CD4-positive, alpha-beta T cell treated with Interferon gamma for 1 hour (primary cell): ENCODE data around the gene LHFPL3.
"Not testable (repeated sequence)": the region's sequence is repeated elsewhere in the genome, so short reads cannot be mapped to it uniquely, and the experiment has no call there.

Experiments
- DNase-seq: peaks from one replicate; pipeline ENCODE4 v3.0.0-alpha.2; 2020

LHFPL3 gene

DNA sequence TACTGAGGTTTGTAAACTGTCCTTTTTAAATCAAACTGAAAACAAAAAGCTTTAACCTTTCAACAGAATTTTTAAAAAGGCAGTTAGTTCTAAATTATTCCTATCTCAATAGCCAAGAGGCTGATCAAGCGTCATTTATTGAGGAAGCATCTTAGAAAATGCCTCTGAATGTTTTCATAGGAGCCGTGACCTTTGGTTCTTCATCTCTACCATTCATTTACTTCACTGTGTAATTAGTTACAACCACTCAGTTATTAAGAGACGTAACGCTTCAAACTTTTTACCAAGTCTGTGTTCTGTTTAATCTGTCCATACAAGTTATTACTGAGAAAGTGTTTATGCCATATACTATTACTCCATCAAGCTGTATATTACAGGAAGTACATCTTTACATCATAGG is 578.2 kb downstream of the LHFPL3 start:
- no peak for DNase-seq

DNA sequence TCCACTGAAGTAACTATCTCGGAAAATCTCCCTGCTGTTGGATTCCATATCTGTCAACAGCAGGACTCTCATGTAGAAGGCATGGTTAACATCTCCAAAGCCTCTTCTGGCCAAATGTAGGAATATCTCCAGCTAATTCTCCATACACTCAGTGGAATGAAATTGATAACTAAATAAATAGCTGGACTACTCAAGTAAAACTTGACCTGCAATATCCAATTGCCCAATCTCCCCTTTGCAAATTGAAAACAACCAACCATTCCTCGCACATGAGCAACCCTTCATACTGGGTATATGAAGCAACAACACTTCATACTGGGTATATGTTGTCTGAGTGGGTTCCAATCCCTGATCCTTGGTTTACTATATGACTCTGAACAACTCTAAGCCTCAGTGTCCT is 580.2 kb downstream of the LHFPL3 start:
- no peak for DNase-seq

DNA sequence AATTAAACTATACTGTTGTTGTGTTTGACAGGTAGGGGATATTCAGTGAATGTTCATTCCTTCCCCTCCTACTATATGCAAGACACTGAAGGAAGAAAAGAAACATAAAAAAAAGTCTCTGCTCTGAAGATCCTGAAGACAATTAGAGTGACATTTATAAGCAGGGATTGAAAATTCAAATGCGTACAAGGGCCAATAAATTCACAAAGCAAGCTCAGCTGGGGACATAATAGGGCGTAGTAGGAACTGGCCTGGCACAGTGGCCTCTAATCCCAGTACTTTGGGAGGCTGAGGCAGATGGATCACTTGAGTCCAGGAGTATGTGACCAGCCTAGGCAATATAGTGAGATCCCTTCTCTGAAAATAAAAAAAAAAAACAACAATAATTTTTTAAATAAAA is 580.7 kb downstream of the LHFPL3 start:
- no peak for DNase-seq

DNA sequence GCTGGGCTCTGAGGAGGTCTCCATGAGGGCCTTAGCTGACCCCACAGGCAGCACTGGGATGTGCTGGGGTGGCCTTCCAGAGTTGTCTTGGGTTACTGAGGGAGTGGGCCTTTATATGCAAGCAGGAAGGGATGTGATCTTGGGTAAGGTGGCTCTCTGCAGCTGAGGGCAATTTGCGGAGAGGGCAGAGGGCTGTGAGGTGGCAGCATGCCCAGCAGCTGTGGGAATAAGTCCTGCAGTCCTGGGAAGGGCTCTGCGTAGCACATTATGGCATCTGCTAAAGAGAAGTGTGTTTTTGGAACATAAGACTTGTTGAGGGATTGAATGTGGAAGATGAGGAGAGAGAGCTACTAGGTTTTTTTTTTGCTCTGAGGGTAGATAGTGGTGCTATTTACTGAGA is 586.0 kb downstream of the LHFPL3 start:
- no peak for DNase-seq

DNA sequence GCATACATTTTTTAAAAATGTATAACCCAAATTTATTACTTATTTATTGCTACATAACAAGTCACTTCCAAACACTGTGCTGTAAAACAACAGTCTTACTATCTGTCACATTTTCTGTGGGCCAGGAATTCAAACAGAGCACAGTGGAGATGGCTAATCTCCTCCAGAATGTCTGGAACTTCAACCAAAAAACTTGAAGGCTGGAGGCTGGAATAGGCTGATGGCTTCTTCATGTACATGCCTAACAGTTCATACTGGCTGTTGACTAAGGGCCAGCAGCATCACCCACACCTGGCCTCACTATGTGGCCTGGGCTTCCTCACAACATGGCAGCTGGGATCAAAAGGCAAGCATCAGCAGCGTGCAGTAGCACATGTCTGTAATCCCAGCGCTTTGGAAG is 593.2 kb downstream of the LHFPL3 start:
- DNase-seq: no peak

DNA sequence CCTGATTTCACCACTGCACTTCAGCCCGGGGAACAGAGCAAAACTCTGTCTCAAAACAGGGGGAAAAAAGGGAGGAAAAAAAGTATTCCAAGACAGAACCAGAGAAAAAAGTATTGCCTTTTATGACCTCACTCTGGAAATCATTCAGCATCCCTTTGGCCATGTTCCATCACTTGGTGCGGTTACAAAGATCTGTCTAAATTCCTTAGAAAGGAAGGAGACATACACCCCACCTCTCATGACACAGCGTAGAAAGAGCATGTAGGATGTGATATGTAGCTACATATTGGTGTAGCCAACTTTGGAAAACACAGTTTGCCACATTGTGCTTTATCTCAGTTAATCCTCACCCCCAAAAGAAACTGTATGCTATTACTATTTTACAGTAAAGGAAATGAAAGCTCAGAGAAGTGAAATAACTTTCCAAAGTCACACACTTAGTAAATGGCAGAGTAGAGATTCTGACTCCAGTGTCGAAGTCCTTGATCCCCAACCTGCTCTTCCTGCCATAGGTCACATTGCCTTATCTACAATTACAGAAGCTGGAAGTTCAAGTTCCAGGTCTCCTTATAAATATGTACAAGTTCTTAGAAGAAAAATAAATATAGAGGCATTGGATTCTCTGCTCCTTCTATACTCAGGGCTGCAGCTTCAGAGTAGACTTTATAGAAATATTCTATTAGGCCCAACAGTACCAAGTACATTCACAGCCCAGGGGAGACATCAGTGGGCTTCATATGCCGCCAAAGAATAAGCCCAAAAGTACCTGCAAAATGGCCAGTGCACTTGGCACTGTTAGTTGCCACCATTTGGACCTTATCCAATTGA is 594.0 kb downstream of the LHFPL3 start:
- DNase-seq: no peak

DNA sequence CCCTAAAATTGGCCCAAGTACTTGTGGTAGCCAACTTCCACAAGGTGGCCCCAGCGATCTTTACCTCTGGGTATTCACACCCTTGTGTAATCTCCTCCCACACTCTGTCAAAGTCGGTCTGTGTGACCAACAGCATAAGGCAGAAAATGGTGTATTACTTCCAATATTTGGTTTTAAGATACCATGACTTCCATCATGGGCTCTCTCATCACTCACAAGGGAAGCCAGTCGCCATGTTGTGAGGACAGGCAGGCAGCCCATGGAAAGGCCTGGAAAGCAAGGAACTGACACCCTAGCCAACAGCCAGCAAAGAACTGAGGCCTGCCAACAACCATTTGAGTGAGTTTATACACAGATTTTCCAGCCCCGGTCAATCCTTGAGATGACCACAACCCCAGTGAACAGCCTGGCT is 594.6 kb downstream of the LHFPL3 start:
- DNase-seq: peak; percentile 79

DNA sequence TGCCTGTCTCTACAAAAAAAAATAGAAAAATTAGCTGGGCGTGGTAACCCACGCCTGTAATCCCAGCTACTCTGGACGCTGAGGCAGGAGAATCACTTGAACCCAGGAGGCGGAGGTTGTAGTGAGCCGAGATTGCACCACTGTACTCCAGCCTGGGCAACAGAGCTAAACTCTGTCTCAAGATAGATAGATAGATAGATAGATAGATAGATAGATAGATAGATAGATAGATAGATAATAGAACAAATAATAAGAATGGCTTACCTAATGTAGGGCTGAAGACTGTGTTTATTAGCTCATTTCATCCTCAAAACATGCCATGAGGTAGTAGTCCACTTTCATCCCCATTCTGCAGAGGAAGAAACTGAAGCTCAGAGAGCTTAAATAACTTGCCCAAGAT is 597.8 kb downstream of the LHFPL3 start:
- not testable (repeated sequence) for DNase-seq

DNA sequence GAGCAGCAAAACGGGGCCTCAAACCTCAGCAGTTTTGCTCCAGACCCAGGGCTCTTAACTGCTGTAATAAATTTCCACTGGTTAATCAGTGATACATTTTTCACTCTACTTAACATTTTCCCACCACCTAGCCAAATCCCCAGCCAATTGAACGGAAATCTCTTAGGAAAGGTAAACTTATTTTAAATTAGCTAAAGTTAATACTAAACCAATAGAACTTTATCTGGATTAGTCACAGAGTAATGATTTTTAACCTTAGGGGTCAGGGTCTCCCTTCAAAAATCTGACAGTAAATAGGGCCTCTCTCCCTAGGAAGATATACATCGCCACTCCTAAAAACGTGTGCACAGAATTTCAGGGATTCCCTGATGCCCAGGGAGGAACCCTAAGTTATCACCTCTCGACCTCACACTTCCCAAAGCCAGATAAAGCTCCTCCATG is 598.2 kb downstream of the LHFPL3 start:
- DNase-seq: no peak

DNA sequence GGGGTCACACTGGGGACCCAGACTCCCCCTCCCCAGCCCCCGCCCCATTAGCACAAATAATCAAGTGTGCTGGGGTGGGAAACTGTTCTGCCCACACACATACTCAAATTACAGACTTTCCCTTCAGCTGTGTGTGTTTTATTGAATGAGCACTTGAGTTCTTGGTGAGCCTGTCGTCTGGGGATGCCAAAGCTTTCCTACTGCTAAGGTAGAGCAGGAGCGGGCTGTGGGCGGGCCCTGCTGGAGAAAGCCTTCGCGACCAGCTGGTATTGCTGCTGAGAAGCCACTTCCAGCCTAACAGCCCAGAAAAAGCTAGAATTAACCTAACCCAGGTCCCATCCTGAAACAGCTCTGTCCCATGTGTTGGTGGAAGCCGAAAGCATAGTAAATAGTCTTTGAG is 598.7 kb downstream of the LHFPL3 start:
- no peak for DNase-seq

DNA sequence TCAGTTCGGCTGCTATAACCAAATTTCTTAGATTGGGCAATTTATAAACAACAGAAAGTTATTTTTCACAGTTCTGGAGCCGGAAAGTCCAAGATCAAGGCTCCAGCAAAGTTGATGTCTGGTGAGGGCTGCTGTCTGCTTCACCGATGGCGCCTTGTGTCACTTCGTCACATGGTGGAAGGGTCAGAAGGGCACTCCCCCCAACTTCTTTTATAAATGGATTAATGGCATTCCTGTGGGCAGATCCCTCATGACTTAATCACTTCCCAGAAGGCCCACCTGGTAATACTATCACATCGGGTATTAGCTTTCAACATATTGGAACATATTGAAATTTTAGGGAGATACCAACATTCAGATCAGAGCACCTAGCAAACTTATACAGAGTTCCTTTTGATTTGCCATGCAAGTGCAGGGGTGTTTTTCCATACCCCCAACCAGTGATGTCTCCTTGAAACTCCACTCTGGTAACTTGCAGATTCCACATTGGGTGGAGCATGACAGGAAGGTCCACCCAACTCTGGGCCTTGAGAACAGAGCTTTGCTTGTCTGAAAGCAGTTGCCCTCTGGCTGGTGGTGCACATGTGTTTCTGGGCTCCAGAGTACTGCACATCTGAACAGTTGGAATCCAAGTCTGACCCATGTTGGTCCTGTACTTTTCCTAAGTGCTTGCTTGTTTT is 600.5 kb downstream of the LHFPL3 start:
- DNase-seq: no peak

DNA sequence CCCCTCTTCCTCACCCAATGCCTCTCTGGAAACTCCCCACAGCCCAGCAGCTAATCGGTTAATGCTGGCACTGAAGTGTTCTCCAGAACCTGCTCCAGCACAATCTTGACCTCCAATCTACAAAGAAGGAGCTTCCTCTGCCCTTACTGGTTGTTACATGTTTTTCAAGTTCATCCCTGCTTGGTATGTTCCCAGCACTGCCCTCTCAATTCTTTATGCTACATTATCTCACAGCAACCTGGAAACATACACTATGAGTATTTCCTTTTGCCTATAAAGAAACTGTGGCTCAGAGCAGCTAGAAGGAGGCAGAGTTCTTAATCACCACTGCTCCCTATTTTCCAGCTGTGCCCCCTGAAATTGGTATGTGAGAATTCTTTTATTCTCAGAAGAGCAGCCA is 601.5 kb downstream of the LHFPL3 start:
- DNase-seq: no peak

DNA sequence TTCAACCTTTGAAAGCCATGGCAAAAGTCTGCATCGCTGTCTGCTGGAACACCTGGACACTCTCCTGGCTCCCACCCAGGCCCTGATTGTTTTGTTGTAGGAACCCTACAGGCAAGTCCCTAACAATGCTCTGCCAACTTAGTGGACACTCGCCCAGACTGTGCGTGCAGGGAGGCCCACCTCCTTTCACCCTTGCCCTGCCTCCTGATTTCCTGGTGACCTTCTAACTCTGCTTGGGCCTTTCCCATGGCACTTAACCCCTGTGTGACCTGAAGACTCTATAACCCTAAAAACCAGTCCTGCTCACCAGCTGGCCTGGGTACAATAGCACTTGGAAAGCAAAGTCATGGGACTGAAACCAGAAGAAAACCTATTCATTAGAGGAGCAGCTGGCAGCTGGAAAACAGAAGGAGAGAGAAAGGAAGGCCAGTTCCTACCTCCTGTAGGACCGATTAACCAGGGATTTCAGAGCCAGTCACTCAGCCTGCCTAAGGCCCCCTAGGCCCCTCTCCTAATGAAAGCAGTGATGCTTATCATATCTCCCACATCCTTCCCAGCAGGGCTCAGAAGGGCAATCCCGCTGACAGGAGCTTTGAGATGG is 602.9 kb downstream of the LHFPL3 start:
- DNase-seq: no peak

DNA sequence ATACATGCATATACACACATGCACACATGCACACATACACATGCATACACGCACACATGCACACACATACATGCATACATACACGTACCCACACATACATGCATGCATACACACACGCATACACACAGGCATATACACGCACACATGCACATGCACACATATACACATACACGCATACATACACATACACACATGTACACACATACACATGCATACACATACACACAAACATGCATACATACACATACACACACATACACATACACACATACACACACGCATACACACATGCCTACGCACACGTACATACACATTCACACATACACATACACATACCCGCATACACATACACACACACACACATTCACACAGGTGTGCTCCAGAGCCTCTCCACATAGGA is 604.6 kb downstream of the LHFPL3 start:
- DNase-seq: no peak

DNA sequence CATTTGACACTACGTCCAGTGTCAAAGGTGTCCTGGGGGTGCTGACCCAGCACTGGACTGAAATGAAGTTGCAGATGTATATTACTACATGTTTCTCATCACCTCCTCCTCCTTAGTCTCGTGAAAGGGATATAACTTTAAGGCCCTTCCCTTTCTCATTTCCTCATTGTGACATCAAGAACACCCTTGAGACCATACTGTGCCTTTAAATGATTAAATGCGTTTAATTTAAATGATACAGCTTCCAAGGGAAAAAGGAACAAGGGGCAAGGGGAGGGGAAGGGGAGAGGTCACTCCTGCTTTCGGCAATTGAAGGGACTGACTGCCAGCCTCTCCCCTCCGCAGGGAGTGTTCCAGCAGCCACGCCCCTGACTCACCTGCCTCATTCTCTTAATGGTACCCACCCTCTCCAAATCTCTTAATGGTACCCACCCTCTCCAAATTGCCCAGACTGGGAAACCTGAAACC is 605.2 kb downstream of the LHFPL3 start:
- DNase-seq: no peak

DNA sequence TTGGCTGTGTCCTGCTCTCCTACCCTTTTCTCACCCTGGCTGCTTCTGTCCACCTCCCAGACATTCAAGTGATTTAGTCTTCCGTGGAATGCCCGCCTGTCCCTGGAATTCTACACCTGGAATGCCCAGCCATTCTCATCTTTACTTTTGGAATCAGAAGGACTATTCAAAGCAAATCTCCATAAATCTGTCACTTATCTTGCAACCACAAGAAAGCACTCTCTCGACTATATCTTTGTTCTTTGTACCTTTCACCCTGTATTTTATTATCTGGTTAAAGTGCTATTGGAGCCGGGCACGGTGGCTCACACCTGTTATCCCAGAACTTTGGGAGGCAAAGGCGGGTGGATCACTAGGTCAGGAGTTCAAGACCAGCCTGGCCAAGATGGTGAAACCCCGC is 606.3 kb downstream of the LHFPL3 start:
- no peak for DNase-seq

DNA sequence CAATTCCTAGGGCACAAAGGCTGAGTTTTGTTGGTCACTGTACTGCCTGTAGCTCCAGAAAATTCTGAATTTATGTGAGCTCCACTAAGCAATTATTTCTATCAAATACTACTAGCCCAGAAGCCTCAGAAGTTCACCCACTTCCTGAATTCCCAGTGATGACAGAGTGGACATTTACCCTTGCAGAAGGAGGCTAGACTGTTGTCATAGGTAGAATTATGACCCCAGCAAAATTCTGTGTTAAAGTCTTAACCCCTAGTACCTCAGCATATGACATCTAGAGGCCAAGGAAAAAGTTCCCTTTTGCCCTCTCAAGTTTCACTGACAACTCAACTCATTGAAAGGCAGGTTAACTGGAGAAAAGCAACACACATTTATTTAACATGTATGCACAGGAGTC is 606.9 kb downstream of the LHFPL3 start:
- no peak for DNase-seq

DNA sequence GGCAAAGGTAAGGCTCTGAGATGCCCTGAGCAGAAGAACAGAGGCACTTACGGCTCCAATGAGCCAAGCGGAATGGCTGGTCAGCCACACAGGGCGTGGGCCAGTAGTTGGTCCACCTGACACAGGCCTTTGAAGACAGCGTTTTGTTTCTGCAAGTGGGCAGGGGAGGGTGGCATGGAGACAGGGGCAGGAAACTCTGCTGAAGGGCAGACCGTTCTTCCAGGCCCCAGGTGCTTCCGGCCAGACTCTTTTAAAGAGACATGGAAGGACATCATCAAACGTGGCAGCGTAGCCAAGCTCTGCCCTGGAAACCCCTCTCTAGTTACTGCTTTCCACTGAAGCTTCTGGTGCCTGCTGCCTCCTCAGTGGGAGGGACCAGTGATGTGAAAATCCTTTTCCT is 608.1 kb downstream of the LHFPL3 start:
- no peak for DNase-seq

DNA sequence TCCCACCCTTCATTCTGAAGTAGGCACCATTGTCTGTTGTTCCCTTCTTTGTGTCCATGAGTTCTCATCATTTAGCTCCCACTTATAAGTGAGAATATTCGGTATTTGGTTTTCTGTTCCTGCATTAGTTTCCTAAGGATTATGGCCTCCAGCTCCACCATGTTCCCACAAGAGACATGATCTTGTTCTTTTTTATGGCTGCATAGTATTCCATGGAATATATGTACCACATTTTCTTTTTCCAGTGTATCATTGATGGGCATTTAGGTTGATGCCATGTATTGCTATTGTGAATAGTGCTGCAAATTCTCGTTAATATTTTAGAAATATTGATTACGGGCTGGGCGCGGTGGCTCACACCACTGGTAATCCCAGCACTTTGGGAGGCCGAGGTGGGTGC is 609.1 kb downstream of the LHFPL3 start:
- DNase-seq: not testable (repeated sequence)

DNA sequence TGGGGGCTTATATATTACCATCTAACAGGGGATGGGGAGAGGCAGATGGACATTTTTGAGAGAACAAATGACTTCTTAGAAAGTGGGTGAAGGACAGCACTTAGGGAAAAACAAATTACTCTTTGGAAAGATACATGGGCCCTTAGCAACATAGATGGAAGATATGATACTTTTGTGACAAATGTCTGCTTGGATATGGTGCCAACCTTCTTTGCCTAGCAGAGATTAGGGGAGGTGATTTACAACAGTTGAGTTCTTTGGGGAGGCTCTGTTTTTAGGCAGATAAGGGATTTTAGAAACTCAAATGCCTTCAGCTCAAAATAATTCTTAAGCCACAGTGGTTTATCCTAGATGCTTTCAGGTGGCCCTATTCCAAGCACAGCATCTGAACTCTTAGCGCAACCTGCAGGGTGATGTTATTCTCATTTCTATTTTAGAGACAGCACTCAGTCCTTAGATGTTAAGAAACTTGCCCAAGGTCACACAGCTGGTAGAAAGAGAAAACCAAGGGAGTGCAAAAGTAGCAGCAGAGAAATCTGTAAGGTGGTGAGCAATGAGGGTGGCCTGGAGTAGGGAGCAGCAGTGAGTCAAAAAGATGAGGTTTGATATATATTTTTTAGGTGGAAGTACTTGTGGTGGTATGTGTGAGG is 610.5 kb downstream of the LHFPL3 start:
- DNase-seq: no peak

DNA sequence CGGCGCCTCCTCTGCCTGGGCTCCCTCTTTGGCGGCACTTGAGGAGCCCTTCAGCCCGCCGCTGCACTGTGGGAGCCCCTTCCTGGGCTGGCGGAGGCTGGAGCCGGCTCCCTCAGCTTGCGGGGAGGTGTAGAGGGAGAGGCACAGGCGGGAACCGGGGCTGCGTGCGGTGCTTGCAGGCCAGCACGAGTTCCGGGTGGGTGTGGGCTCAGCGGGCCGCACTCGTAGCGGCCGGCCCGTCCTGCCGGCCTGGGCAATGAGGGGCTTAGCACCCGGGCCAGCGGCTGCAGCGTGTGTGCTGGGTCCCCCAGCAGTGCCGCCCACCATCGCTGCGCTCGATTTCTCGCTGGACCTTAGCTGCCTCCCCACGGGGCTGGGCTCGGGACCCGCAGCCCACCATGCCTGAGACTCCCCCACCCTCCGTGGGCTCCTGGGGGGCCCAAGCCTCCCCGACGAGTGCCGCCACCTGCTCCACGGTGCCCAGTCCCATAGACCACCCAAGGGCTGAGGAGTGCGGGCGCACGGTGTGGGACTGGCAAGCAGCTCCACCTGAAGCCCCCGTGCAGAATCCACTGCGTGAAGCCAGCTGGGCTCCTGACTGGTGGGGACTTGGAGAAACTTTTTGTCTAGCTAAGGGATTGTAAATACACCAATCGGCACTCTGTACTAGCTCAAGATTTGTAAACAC is 611.8 kb downstream of the LHFPL3 start:
- DNase-seq: no peak

DNA sequence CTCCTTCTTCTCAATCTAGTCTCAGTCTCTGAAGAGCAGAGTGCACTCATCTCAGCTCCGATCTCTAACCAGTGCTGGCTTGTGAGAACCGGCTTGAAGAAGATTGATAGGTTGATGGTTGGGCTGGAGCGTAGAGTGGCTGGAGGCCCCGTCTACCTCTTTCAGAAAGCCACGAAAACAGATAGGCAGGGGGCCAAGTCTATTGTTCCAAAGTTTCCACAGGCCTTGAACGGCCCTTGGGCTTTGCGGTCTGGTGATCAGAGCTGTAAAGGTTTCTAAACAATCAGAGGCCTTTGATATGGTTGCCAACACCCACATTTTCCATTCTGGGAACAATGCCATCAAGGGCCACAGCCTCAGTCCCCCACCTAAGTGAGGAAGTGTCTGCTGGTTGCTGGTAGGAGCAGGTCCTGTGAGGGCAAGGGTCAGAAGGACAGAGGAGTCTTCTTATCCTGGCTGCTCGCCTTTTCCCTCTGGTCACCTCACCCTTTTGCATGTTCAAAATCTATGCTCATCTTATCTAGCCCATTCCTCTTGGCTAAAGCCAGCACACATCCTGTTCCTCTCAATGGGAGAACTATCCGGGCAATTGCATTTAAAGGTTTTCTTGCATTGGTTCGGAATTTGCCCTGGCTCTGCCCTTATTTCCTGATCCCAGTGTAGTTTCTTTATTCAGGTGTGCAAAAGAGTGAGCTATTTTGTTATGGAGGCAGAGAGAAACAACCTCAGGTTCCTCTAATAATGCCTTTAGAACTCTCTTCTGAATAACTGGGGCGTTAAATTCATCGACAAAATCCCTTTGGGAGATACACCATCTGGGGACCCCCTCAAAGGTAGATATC is 615.3 kb downstream of the LHFPL3 start:
- DNase-seq: peak; percentile 73
